Panc1 (cell line): ENCODE measurements around the gene MUC22.

ENCODE experiments used
- POLR2AphosphoS5 ChIP-seq: IDR thresholded peaks from 2 replicates; pipeline ENCODE4 v1.6.1; 2012; ENCODE audit warnings: mild to moderate bottlenecking, low read depth, low read length, moderate library complexity
- TF ChIP-seq, protein P1 (sequence below): fragments of 450-650 bp; IDR thresholded peaks from 2 replicates; pipeline ENCODE4 v1.5.1; 2017; ENCODE audit warnings: mild to moderate bottlenecking

DNA sequence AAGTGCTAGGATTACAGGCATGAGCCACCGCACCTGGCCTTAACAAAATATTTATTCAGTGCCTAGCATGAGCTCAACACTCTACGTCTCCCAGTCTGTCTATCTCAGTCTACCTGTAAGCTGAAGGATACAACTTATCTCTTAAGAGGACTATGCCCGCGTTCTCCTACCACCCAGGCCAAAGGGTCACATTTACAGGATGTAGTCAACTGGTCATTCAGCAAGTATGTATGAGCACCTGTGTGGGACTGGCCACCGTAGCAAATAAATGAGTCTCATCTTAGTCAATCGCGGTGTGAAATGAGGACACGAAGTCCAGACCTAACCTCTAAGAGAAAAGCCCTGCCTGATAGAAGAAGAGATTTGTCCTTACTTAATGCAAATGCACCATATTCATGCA, 49.9 kb downstream of the MUC22 start:
- TF ChIP-seq POLR2AphosphoS5 = no peak
- TF ChIP-seq, protein P1, sequence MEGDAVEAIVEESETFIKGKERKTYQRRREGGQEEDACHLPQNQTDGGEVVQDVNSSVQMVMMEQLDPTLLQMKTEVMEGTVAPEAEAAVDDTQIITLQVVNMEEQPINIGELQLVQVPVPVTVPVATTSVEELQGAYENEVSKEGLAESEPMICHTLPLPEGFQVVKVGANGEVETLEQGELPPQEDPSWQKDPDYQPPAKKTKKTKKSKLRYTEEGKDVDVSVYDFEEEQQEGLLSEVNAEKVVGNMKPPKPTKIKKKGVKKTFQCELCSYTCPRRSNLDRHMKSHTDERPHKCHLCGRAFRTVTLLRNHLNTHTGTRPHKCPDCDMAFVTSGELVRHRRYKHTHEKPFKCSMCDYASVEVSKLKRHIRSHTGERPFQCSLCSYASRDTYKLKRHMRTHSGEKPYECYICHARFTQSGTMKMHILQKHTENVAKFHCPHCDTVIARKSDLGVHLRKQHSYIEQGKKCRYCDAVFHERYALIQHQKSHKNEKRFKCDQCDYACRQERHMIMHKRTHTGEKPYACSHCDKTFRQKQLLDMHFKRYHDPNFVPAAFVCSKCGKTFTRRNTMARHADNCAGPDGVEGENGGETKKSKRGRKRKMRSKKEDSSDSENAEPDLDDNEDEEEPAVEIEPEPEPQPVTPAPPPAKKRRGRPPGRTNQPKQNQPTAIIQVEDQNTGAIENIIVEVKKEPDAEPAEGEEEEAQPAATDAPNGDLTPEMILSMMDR = no peak
